Bronchial epithelial cell (primary cell): Measurements from ENCODE around the gene SLC25A25. TPM values are rescaled to one million over a fixed set of nuclear protein-coding genes. Genes with fewer than 3 reads are reported as not detected.

Source experiments
- DNase-seq: peaks from one replicate; pipeline ENCODE4 v3.0.0-alpha.2; 2010; ENCODE audit warnings: low read depth
- FAIRE-seq: peaks from 2 replicates; lab custom pipeline; 2011; peaks lifted over from hg19 to GRCh38; lab: Jason Lieb, UNC
- H3K27me3 ChIP-seq: 2 replicates; pipeline ENCODE4 v1.5.1; 2011; ENCODE audit warnings: low read length; ENCODE audit not compliant: control insufficient read depth, insufficient read depth
- H3K36me3 ChIP-seq: 2 replicates; pipeline ENCODE4 v1.5.1; 2011; ENCODE audit warnings: low read length; ENCODE audit not compliant: control insufficient read depth, insufficient read depth
- H3K4me3 ChIP-seq: 2 replicates; pipeline ENCODE4 v1.5.1; 2011; ENCODE audit warnings: mild to moderate bottlenecking, low read depth, low read length, control low read depth
- total RNA-seq: library from RNA; depleted of rRNA; stranded (reverse); fragments of >200 nt; gene quantifications from 2 replicates; pipeline ENCODE4 v1.2.1, GENCODE V29; 2014
- TF ChIP-seq, protein P1 (sequence below): IDR thresholded peaks from 2 replicates; pipeline ENCODE4 v1.5.1; 2011; ENCODE audit warnings: mild to moderate bottlenecking, moderate library complexity, low read length, control low read depth, inconsistent platforms; ENCODE audit not compliant: insufficient read depth, severe bottlenecking

SLC25A25 gene
- total RNA-seq, 1 donor from 2014 or later: 12.6 TPM

DNA sequence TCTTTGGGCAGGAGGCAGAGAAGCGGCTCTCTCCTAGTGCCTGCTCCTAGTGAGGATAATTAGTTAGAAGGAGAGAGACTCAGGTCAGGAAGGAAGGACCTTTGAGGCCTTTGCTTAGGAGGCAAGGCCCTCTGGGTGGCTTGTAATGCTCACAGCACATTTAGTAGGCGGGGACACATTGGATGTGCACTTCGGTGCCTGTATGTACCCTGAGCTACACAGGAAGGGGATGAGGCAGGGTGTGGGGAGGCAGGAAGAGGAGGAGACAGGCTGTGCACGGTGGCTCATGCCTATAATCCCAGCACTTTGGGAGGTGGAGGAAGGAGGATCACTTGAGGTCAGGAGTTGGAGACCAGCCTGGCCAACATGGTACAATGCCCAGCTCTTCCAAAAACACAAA lies 74.0 kb downstream of the SLC25A25 start:
- H3K4me3 ChIP-seq: no peak overlapping the region
- H3K27me3 ChIP-seq: no peaks in the 10 kb centered on the region
- no peaks in the 10 kb centered on the region for H3K36me3 ChIP-seq
- TF ChIP-seq, protein P1, sequence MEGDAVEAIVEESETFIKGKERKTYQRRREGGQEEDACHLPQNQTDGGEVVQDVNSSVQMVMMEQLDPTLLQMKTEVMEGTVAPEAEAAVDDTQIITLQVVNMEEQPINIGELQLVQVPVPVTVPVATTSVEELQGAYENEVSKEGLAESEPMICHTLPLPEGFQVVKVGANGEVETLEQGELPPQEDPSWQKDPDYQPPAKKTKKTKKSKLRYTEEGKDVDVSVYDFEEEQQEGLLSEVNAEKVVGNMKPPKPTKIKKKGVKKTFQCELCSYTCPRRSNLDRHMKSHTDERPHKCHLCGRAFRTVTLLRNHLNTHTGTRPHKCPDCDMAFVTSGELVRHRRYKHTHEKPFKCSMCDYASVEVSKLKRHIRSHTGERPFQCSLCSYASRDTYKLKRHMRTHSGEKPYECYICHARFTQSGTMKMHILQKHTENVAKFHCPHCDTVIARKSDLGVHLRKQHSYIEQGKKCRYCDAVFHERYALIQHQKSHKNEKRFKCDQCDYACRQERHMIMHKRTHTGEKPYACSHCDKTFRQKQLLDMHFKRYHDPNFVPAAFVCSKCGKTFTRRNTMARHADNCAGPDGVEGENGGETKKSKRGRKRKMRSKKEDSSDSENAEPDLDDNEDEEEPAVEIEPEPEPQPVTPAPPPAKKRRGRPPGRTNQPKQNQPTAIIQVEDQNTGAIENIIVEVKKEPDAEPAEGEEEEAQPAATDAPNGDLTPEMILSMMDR: no peak
- no peak for DNase-seq
- FAIRE-seq: no peak

DNA sequence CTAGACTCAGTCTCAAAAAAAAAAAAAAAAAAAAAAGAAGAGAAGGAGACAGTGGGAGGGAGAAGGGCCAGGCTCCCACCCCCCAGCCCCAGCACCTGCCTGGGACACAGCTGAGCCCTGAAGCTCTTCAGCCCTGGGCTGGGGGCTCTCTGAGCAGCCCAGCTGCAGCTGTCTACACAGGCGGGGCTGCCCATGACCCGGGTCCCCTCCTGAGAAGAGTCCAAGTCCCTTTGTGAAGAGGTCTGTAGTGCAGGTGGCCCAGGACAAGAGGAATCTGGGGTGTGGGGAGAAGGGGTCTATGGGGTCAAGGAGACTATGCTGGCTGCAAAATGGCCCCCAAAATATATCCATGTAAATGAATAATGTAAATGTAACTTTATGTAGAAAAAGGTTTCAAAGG lies 74.6 kb downstream of the SLC25A25 start:
- H3K4me3 ChIP-seq: no peak overlapping the region
- no peaks in the 10 kb centered on the region for H3K36me3 ChIP-seq
- FAIRE-seq (no peak), DNase-seq (no peak)
- H3K27me3 ChIP-seq: no peaks in the 10 kb centered on the region
- TF ChIP-seq, protein P1: no peak

DNA sequence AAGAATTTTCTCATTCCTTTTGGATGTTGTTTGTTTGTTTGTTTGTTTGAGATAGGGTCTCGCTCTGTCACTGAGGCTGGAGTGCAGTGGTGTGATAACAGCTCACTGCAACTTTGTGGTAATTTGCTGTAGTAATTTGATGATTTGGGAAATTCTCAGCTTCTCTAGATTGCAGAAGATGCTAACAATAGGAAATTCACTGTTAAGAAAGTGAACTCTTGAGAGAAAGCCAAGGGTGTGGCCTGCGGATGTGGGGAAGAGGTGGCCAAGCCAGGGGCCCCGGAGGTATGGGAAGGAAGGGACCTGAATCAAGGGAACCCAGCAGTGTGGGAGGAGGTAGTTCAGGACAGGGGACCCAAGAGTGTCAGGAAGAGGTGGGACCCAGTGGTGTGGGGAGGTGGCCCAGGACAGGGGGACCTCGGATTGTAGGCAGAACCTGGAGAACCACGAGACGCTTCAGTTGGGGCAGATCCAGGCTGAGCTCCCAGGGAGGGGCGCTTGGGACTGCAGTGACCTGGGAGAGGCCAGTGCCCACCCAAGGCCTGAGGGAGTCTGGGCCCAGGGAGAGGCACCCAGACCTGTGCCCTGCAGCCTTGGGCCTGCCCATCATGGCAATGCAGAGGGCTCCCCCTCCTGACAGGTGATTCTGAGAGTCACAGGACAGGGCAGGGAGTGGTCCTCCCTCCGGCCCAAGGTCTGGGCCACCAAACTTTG lies 75.7 kb downstream of the SLC25A25 start:
- Histone ChIP-seq H3K36me3 (no peaks in the 10 kb centered on the region), H3K27me3 (no peaks in the 10 kb centered on the region), H3K4me3 (no peak overlapping the region)
- FAIRE-seq (no peak), DNase-seq (no peak)
- TF ChIP-seq, protein P1: peak; percentile 13

DNA sequence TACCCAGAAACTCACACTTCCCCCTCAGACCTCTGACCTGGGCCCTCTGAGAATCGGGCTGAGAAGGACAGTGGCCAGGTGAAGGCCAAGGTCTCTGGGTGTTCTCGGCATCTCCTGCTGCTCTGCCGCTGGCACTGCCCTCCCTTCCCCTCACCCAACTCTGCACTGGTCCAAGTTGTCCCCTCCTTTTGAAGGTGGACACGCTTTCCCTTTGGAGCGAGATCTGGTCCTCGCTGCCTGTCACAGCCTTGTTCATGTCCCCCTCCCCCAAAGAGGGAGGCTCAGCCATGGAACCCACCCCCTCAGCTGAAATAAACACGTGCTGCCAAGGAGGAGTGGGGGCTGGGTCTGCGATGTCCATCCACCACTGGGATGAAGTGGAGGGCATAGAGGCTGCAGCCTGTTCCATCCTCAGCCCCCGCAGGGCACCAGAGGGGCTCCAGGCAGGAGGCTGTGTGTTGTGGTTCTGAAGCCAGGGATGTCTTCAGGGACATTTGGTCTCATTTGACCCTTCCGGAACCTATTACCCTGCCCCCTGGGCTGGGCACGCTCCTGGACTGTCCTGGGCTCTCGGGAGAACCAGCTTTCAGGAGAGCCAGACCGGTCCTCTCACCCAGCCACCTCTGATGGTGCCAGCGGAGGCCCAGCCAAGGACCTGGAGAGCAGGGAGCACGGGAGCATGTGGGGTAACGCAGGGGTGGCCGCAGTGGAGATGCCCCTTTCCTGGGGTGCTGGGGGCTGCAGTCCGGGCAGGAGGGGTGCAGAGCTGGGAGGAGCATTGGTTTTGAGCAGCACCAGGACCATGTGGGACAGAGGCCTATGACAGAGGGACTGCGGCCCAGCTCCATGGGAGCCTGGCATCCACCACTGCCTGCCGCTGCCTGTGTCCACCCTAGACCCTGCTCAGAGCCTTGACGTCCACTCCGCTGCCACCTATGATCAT lies 76.5 kb downstream of the SLC25A25 start:
- Histone ChIP-seq H3K27me3 (no peaks in the 10 kb centered on the region), H3K4me3 (no peak overlapping the region), H3K36me3 (no peaks in the 10 kb centered on the region)
- no peak for DNase-seq
- FAIRE-seq: no peak
- TF ChIP-seq, protein P1: no peak

DNA sequence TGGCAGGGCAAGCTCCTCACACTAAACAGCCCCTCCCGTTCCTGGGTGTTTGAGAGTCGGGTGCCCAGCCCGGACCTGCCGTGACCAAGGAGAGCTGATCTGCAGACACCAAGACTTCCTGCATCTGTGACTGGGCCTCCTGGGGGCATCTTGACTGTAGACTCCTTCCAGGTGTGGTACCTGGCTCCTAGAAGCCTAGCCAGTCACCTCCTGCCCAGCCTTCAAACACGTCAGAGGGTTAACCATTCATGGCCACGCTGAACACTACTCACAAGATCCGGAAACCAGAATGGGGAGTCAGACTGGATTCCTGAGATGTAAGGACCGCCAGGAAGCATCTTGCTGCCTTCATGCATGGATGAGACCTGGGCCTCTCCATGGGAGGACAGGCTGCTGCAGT lies 77.5 kb downstream of the SLC25A25 start:
- TF ChIP-seq, protein P1: no peak
- no peaks in the 10 kb centered on the region for H3K27me3 ChIP-seq
- H3K4me3 ChIP-seq: no peak overlapping the region
- FAIRE-seq (peak; percentile 47), DNase-seq (peak; percentile 98)
- H3K36me3 ChIP-seq: no peaks in the 10 kb centered on the region
